ENCODE measurements around the gene KHDC4. TPM values are rescaled to one million over a fixed set of nuclear protein-coding genes. Genes with fewer than 3 reads are reported as not detected.

The KHDC4 gene
- total RNA-seq, 6 experiments from 2014 or later, result 22.6 to 26.1 (median 23.5) TPM

- Mint-ChIP-seq H3K4me1 (ENCODE audit: low read depth) (no peaks in the 10 kb centered on the region), H3K27ac (peak overlapping the region; percentile 24; the same call in 1 of the 2 replicates), H3K9me3 (no peaks in the 10 kb centered on the region), H3K27me3 (ENCODE audit: insufficient read depth) (no peaks in the 10 kb centered on the region; the same call in 1 of the 2 replicates), H3K36me3 (ENCODE audit: low read depth) (peaks cover 17% of the 10 kb centered on the region), H3K4me3 (no peak overlapping the region)
- no peak for DNase-seq
- TF ChIP-seq CTCF (IDR thresholded peaks at IDR 0.05), result no peak
Measured at GRCh38 chr1:155951753-155952504, 17.7 kb upstream of the KHDC4 start.

- no peak for DNase-seq
- Mint-ChIP-seq H3K36me3 (ENCODE audit: low read depth) (peaks cover 26% of the 10 kb centered on the region), H3K4me1 (ENCODE audit: low read depth) (no peaks in the 10 kb centered on the region), H3K4me3 (no peak overlapping the region), H3K27ac (no peak overlapping the region), H3K9me3 (no peaks in the 10 kb centered on the region), H3K27me3 (ENCODE audit: insufficient read depth) (no peaks in the 10 kb centered on the region; the same call in 1 of the 2 replicates)
- no peak for TF ChIP-seq CTCF (IDR thresholded peaks at IDR 0.05)
Measured at GRCh38 chr1:155950829-155951228, 16.6 kb upstream of the KHDC4 start.

- H3K4me3 Mint-ChIP-seq, result no peak overlapping the region
- DNase-seq, result no peak
- no peak overlapping the region for H3K27ac Mint-ChIP-seq
- H3K4me1 Mint-ChIP-seq (ENCODE audit: low read depth), result no peaks in the 10 kb centered on the region; the same call in 1 of the 2 replicates
- peaks cover 10% of the 10 kb centered on the region for H3K27me3 Mint-ChIP-seq (ENCODE audit: insufficient read depth)
- peaks cover 18% of the 10 kb centered on the region; the same call in 1 of the 2 replicates for H3K36me3 Mint-ChIP-seq (ENCODE audit: low read depth)
- TF ChIP-seq CTCF (IDR thresholded peaks at IDR 0.05), result no peak
- no peaks in the 10 kb centered on the region for H3K9me3 Mint-ChIP-seq
Measured at GRCh38 chr1:155947741-155948140, 13.5 kb upstream of the KHDC4 start.

- Mint-ChIP-seq H3K36me3 (ENCODE audit: low read depth) (peaks cover 18% of the 10 kb centered on the region; the same call in 1 of the 2 replicates), H3K4me1 (ENCODE audit: low read depth) (peaks cover 4% of the 10 kb centered on the region), H3K4me3 (no peak overlapping the region), H3K27me3 (ENCODE audit: insufficient read depth) (peaks cover 12% of the 10 kb centered on the region), H3K9me3 (no peaks in the 10 kb centered on the region), H3K27ac (no peak overlapping the region)
- DNase-seq, result no peak
- TF ChIP-seq CTCF (IDR thresholded peaks at IDR 0.05), result no peak
Measured at GRCh38 chr1:155947292-155947691, 13.1 kb upstream of the KHDC4 start.

GRCh38 chr1:155946633-155947219 lies 12.5 kb upstream of the KHDC4 start:
- Mint-ChIP-seq H3K27me3 (ENCODE audit: insufficient read depth) (peaks cover 12% of the 10 kb centered on the region), H3K4me1 (ENCODE audit: low read depth) (peaks cover 8% of the 10 kb centered on the region), H3K36me3 (ENCODE audit: low read depth) (peaks cover 18% of the 10 kb centered on the region; the same call in 1 of the 2 replicates), H3K27ac (peak overlapping the region; percentile 2; the same call in 1 of the 2 replicates), H3K4me3 (no peak overlapping the region), H3K9me3 (no peaks in the 10 kb centered on the region)
- no peak for DNase-seq
- TF ChIP-seq CTCF (IDR thresholded peaks at IDR 0.05), result no peak
